Suprapubic skin (tissue), 4 donors: ENCODE measurements around the gene MYMK.

ENCODE experiments used
- EP300 ChIP-seq: sonication (generic); formaldehyde crosslinking; IDR thresholded peaks from one replicate; pipeline ENCODE4 v1.6.1; 2017; ENCODE audit warnings: antibody characterized with exemption
- POLR2A ChIP-seq, 2 donors: fragments of 450-650 bp; IDR thresholded peaks; one replicate each; pipeline ENCODE4 v1.6.1; 2017; ENCODE audit warnings: antibody characterized with exemption in 2 of 2, mild to moderate bottlenecking in 2 of 2, moderate library complexity in 2 of 2
- POLR2AphosphoS5 ChIP-seq, 3 donors: sonication (generic); formaldehyde crosslinking; IDR thresholded peaks; one replicate each; pipeline ENCODE4 v1.6.1; 2017; ENCODE audit warnings: antibody characterized with exemption in 3 of 3
- TF ChIP-seq, protein P1 (sequence below), 2 donors: fragments of 200-600 bp in 1 of 2; fragments of 450-650 bp in 1 of 2; sonication (generic) in 1 of 2; IDR thresholded peaks; one replicate each; pipeline ENCODE4 v1.5.1; 2016 to 2019; ENCODE audit warnings: antibody characterized with exemption in 2 of 2, mild to moderate bottlenecking in 1 of 2, moderate library complexity in 1 of 2

DNA sequence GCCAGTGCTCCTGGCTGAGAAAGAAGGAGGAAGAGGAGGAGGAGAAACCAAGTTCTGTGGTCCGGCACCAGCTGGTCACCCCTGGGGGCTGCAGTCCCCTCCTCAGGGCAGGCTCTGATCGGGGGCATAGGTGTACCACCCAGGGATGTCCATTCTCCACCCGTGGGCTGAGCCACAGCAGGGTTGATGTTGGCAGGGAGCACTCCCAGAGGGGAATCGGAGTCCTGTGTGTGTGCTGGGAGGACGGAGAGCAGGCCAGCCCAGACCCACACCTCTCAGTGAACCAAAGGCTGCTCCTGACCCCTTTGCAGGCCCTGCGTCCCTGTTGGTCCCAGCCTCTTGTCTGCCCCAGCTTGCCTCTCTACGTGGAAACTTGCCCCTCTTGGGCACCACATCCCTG, 5.1 kb upstream of the MYMK start:
- TF ChIP-seq POLR2A (IDR thresholded peaks at IDR 0.05) (no peak), EP300 (no peak), POLR2AphosphoS5 (IDR thresholded peaks at IDR 0.05) (no peak)
- TF ChIP-seq, protein P1, sequence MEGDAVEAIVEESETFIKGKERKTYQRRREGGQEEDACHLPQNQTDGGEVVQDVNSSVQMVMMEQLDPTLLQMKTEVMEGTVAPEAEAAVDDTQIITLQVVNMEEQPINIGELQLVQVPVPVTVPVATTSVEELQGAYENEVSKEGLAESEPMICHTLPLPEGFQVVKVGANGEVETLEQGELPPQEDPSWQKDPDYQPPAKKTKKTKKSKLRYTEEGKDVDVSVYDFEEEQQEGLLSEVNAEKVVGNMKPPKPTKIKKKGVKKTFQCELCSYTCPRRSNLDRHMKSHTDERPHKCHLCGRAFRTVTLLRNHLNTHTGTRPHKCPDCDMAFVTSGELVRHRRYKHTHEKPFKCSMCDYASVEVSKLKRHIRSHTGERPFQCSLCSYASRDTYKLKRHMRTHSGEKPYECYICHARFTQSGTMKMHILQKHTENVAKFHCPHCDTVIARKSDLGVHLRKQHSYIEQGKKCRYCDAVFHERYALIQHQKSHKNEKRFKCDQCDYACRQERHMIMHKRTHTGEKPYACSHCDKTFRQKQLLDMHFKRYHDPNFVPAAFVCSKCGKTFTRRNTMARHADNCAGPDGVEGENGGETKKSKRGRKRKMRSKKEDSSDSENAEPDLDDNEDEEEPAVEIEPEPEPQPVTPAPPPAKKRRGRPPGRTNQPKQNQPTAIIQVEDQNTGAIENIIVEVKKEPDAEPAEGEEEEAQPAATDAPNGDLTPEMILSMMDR (IDR thresholded peaks at IDR 0.05), result no peak
